ACHN (cell line): ENCODE results near the gene CCL20.
"Not testable (repeated sequence)": the region's sequence is repeated elsewhere in the genome, so short reads cannot be mapped to it uniquely, and the experiment has no call there.

Experiments used
- DNase-seq: peaks from one replicate; pipeline ENCODE4 v3.0.0-alpha.2; 2015
- in situ Hi-C: cut with HindIII; loops from 2 replicates; pipeline ENCODE4 v1.10.0; 2017; ENCODE audit warnings: low sequenced_read_pairs, low pct_ligation_motif_present, low pct_unique_long_range_greater_than_20kb

CCL20 gene

GRCh38 chr2:227796045-227796711, 17.5 kb upstream of the CCL20 start:
- DNase-seq = no peak
- in situ Hi-C loops = no loop called here

DNA sequence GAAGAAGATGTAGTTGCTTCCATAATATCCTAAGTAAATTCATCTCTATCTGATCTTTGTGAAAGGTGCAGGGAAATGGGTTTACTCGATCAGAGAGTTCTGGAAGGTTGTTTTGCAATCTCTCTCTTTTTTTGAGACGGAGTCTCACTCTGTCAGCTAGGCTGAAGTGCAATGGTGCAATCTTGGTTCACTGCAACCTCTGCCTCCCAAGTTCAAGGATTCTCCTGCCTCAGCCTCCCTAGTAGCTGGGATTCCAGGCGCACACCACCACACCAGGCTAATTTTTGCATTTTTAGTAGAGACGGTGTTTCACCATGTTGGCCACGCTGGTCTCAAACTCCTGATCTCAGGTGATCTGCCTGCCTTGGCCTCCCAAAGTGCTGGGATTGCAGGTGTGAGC, 16.9 kb upstream of the CCL20 start:
- DNase-seq, in situ Hi-C loops: not testable (repeated sequence)

DNA sequence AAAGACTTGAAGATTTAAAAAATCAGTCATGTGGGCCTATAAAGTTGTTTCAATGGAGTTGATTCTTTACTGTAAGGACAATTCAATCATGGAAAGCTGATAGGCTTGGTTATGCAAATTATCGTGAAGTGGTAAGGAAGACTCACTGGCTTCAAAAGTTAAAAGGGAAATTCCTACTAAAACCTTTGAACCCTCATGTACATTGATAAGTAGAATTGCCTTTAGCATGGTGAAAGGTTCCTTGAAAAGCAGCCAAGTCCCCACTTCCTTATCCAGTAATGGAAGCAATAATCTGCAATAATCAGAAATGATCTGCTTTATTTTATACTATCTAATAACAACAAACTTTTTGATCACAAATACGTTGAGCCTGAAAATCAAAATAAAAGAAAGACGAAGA, 14.4 kb upstream of the CCL20 start:
- in situ Hi-C loops = no loop called here
- DNase-seq = no peak

DNA sequence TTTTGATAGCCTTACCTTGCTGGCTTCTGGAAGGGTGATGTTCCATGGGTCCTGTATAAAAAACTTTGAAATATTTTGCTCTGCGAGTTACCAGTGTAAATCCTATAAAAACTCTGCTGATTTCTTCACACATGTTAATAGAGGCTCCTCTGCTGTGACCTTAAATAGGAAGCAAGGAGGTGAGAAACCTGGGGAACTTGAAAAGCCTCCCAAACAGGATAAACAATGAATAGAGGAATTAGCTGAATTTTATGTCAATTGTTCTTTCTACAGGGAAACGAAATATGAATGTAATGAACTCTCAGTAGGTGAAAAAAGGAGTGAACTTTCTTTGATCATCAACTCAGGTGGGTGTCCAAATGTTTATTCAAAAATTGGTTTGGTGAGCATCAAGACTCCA, 10.8 kb upstream of the CCL20 start:
- in situ Hi-C loops = no loop called here
- DNase-seq = no peak

DNA sequence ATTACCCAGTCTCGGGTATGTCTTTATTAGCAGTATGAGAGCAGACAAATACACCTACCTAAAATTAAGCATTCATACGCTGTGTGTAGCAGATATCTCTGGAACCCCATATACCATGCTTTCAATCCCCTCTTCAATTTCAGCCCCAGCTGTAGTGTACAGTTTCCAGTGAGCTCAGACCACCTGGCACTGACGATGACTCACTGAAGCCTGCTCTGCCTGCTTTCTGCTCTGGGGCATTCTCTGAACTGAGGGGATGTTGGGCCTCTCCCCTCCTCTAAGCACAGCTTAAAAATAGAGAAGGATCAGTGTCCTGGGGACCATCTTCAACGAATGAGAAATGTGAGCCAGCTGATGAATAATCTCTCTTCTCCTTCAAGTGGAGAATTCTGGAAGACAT, 8.7 kb upstream of the CCL20 start:
- in situ Hi-C loops = no loop called here

GRCh38 chr2:227805578-227805977, 8.1 kb upstream of the CCL20 start:
- in situ Hi-C loops = no loop called here
- no peak for DNase-seq

More for the DNA sequence above, 8.7 kb upstream of the CCL20 start:
- DNase-seq = no peak

DNA sequence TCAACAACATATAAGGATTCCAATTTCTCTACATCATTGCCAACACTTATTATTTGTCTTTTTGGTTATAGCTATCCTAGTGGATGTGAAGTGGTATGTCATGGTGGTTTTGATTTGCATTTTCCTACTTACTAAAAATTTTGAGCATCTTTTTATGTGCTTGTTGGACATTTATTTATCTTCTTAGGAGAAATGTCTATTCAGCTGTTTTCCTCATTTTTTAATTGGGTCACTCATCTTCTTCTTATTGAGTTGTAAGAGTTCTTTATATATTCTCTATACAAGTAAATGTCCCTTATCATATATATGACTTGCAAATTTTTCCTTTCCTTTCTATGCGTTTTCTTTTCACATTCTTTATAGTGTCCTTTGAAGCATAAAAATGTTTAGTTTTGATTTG, 4.7 kb upstream of the CCL20 start:
- DNase-seq = no peak
- in situ Hi-C loops = no loop called here

DNA sequence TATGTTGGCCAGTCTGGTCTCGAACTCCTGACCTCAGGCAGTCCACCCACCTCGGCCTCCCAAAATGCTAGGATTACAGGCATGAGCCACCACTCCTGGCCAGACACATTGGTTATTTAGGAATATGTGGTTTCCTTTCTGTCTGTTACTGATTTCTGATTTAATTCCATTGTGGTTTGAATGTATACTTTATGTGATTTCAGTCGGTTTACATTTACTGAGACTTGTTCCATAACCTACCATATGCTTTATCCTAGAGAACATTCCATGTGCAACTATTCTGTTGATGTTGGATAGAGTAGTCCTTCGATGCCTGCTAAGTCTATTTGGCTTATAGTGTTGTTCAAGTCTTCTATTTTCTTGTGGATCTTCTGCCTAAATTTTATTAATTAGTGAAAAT, 1.6 kb upstream of the CCL20 start:
- no peak for DNase-seq
- in situ Hi-C loops = no loop called here

DNA sequence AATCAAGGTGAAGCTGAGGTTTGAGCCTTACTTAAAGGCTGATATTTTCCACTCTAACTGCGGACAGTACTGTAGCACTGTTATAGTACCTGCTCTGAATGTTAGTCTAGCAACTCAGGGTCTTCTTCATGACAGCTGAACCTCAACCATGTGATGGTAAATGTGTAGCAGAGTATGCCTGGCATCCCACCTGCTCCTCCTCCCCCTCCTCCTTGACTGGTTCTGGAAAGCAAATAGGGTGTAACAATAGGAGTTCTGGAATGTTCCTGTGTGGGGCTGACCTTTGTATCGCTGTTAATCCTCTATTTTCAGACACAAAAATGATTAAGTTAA, 447 bp upstream of the CCL20 start:
- no peak for DNase-seq
- in situ Hi-C loops = no loop called here

- in situ Hi-C loops = no loop called here
- no peak for DNase-seq
Observed at GRCh38 chr2:227815066-227815465, 1.4 kb downstream of the CCL20 start.

DNA sequence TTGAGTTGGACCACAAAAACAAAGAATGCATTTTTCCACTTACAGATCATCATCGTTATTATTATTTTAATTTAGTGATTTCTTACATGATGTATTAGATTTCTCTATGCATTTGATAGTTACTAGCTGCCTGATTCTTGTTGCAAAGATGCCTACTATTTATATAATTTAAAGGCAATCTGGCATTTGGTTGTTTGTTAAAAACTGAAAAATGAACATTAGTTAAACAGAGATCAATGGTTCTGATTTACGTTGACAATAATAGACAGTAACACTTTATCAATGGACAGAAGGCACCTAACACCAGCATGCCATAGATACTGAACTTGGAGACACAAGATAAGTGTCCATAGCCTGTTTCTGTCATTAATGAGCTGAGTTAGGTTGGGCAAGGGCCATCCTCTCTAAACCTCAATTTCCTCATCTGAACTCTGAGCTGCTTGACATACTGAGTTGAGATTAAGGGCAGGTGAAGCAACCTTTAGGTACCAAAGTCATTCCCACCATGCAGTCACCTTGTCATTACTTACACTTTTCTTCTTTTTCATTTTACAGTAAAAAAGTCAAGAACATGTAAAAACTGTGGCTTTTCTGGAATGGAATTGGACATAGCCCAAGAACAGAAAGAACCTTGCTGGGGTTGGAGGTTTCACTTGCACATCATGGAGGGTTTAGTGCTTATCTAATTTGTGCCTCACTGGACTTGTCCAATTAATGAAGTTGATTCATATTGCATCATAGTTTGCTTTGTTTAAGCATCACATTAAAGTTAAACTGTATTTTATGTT, 3.1 kb downstream of the CCL20 start:
- DNase-seq = peak; percentile 48
- in situ Hi-C loops = no loop called here

- in situ Hi-C loops = no loop called here
- no peak for DNase-seq
Observed at GRCh38 chr2:227817336-227817735, 3.7 kb downstream of the CCL20 start.

DNA sequence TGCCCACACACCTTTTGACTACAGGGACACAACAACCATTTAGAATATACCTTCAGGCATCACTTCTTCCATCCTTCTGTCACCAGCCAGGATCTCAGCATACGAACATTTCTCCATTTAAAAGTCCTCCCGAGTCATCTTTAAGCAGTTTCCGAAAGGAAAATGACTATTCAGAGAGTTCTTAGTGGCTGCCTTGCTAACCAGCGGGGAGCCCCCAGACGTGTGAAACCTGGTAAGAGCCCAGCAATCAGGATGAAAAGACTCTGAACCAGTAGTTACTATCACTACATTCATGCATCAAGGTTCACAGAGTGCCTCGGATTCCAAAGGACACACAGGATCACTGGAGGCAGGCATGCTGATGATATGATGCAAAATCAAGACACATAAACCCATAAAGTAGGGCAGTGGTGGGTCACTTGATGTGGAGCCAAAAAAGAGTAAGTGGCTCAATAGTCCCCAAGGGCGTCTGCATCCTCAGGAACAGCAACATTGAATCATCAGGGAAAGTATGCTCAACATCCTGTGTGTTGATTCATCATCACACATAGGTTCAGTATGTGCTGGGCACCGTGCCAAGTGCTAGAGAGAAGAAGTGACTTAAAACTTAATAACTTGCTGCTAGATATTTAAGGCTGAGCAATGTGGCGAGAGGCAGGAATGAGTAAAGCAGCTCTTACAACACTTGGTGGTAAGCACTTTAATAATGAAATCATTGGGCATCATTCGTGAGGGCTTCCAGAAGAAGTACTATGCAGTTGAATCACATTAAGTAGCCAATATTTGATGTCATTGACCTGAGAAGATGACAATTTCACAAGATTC, 4.4 kb downstream of the CCL20 start:
- in situ Hi-C loops = no loop called here
- peak; percentile 100 for DNase-seq

GRCh38 chr2:227818675-227819397, 5.2 kb downstream of the CCL20 start:
- in situ Hi-C loops = no loop called here
- peak; percentile 83 for DNase-seq

GRCh38 chr2:227819398-227819697, 5.7 kb downstream of the CCL20 start:
- DNase-seq = peak; percentile 79
- in situ Hi-C loops = no loop called here

DNA sequence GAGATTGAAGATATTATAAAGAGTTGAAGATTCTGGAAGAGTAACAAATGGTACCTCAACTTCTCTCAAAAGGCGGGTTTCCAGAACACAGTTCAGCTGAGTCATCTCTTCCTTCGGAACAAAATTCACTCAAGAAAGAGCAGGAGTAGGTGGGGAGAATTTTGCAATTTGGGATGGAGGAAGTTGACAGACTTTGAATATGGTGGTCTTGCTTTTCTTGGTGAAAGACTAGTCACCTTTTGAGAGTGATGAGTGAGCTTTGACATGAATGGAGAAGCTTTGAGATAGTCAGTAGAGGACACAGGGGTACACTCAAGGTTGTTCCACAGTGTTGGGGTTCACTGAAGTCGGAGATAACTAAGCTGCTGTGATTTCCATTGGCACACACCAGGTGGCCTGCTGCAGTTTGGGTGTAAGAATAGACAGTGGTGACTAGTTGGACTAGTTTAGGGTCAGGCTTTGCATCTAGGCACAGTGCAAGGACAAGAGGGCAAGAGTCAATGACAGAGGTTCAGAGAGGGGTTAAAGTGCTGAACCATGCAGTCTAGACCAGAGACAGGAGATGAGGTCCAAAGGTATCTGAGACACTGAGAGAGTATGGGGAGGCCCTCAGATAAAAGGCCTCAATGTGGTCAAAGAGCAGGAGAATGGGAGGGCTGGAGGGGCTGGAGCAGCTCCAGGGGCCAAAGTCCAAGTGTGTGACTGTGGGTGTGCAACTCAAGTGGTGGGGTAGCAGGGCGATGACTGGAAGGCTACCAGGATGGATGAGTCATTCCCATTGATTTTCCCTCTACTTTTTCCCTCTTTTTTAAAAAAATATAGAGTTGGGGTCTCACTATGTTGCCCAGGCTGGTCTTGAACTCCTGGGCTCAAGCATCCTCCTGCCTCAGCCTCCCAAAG, 7.7 kb downstream of the CCL20 start:
- peak; percentile 64 for DNase-seq
- in situ Hi-C loops = no loop called here

DNA sequence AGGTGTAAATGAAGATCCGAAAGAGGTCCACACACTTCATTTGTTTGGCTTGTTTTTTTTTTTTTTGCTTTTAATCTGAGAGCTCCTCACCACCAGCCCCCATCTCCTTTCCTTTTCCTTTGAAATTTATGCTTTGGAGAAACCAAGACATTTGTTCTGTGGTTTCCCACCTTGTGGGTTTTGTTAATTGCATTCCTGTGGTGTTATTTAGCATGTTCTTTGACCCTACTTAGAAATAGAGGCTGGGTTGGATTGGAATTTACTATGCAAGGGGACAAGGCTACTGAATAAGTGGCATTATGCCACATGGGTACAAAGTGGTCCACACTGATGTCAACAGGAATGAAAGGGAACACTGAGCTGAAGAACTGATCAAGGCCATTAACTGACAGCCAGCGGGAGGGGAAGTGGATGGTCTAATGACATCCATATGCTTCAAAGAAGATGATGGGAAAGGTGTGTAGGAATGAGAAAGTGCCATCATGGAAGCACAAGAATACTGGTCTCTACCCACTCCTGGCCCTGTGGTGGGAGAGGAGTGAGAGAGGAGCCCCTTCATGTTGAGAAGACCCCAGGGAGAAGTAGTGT, 8.9 kb downstream of the CCL20 start:
- DNase-seq = no peak
- in situ Hi-C loops = no loop called here

DNA sequence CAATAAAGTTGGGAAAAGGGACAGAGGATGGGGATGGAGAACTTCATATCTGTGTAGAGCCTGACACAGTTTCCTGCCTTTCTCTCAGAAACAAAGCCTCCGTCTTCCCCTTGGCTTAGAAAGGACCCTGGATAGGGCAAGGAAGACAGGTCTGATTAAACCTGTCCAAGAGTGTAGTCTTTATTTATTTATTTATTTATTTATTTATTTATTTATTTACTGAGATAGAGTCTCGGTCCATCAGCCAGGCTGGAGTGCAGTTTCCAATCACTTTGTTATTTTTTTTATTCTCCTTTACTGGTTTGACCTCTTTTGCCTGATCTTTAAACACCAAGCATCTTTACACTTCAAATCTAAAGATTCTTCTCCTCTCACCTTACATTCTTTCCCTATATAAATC, 10.3 kb downstream of the CCL20 start:
- DNase-seq = no peak
- in situ Hi-C loops = no loop called here
